KMS-11 (cell line): ENCODE results near the gene PXN.

Source experiments
- H2AFZ ChIP-seq: fragments of 200-600 bp; sonication (generic); 2 replicates; pipeline ENCODE4 v1.6.1; 2016; ENCODE audit warnings: antibody characterized with exemption, mixed run types, low read depth
- H3K27ac ChIP-seq: fragments of 200-600 bp; sonication (generic); 2 replicates; pipeline ENCODE4 v1.6.1; 2016; ENCODE audit warnings: mild to moderate bottlenecking, mixed run types
- H3K27me3 ChIP-seq: fragments of 200-600 bp; sonication (generic); 2 replicates; pipeline ENCODE4 v1.6.1; 2017; ENCODE audit warnings: mild to moderate bottlenecking, low read depth, mixed run types, moderate library complexity; ENCODE audit not compliant: insufficient read depth
- H3K36me3 ChIP-seq: fragments of 200-600 bp; sonication (generic); 2 replicates; pipeline ENCODE4 v1.6.1; 2017; ENCODE audit warnings: mild to moderate bottlenecking, mixed run types; ENCODE audit not compliant: insufficient read depth
- H3K4me1 ChIP-seq: fragments of 200-600 bp; sonication (generic); 2 replicates; pipeline ENCODE4 v1.6.1; 2016; ENCODE audit warnings: mild to moderate bottlenecking, low read depth, mixed run types; ENCODE audit not compliant: poor library complexity, severe bottlenecking
- H3K4me2 ChIP-seq: fragments of 200-600 bp; sonication (generic); 2 replicates; pipeline ENCODE4 v1.7.0; 2016; ENCODE audit warnings: mild to moderate bottlenecking, mixed run types
- H3K4me3 ChIP-seq: fragments of 200-600 bp; sonication (generic); IDR thresholded peaks from 2 replicates; pipeline ENCODE4 v1.6.1; 2017; ENCODE audit warnings: low read depth, low read length, mixed read lengths; ENCODE audit not compliant: insufficient read depth
- H3K79me2 ChIP-seq: fragments of 200-600 bp; sonication (generic); 2 replicates; pipeline ENCODE4 v1.6.1; 2016; ENCODE audit warnings: low read depth, mixed run types; ENCODE audit not compliant: insufficient read depth
- H3K9ac ChIP-seq: fragments of 200-600 bp; sonication (generic); 2 replicates; pipeline ENCODE4 v1.6.1; 2016; ENCODE audit warnings: mild to moderate bottlenecking, mixed run types
- H4K20me1 ChIP-seq: fragments of 200-600 bp; sonication (generic); 2 replicates; pipeline ENCODE4 v1.6.1; 2016; ENCODE audit warnings: mild to moderate bottlenecking, mixed run types; ENCODE audit not compliant: insufficient read depth
- CTCF ChIP-seq: fragments of 200-600 bp; sonication (generic); conservative IDR thresholded peaks from 2 replicates; pipeline ENCODE4 v1.6.1; 2017; ENCODE audit warnings: low read depth, mild to moderate bottlenecking, antibody characterized with exemption, low read length, moderate library complexity, mixed read lengths

The PXN gene

GRCh38 chr12:120265473-120266179, at the start of gene PXN:
Gene PXN (minus strand): TSS chr12:120265730. CDS start chr12:120265629, 101 bp downstream.
- Histone ChIP-seq H3K4me1 (no peaks in the 10 kb centered on the region), H3K4me3 (no peak within 1 kb of the TSS), H3K27ac (no peak within 1 kb of the TSS), H3K27me3 (no peaks in the 10 kb centered on the region), H3K36me3 (no peaks in the 10 kb centered on the region), H3K79me2 (no peaks in the 10 kb centered on the region), H4K20me1 (no peaks in the 10 kb centered on the region), H3K4me2 (peak within 1 kb of the TSS; percentile 36), H2AFZ (peak within 1 kb of the TSS; percentile 38), H3K9ac (peak within 1 kb of the TSS; percentile 44; the same call in 1 of the 2 replicates)
- peak; percentile 49 for TF ChIP-seq CTCF

- Histone ChIP-seq H3K4me1 (peaks cover 6% of the 10 kb centered on the region), H3K4me2 (no peak overlapping the region), H2AFZ (no peak overlapping the region), H4K20me1 (no peaks in the 10 kb centered on the region), H3K27ac (no peak overlapping the region), H3K79me2 (no peaks in the 10 kb centered on the region), H3K4me3 (no peak overlapping the region), H3K27me3 (no peaks in the 10 kb centered on the region), H3K36me3 (no peaks in the 10 kb centered on the region), H3K9ac (no peak overlapping the region)
- TF ChIP-seq CTCF: no peak
These were observed 48.7 kb upstream of the PXN start for GRCh38 chr12:120314220-120314619.

GRCh38 chr12:120301962-120302815, 36.7 kb upstream of the PXN start, which contains the start of gene SIRT4:
Gene SIRT4 (plus strand): TSS chr12:120302321. CDS start chr12:120303562, 1,241 bp downstream.
- TF ChIP-seq CTCF: peak; percentile 77
- Histone ChIP-seq H3K9ac (peak within 1 kb of the TSS; percentile 37; the same call in 1 of the 2 replicates), H3K4me2 (peak within 1 kb of the TSS; percentile 83; the same call in 1 of the 2 replicates), H2AFZ (peak within 1 kb of the TSS; percentile 85; the same call in 1 of the 2 replicates), H3K4me3 (no peak within 1 kb of the TSS), H3K79me2 (no peaks in the 10 kb centered on the region), H3K4me1 (no peaks in the 10 kb centered on the region), H3K36me3 (no peaks in the 10 kb centered on the region), H4K20me1 (no peaks in the 10 kb centered on the region), H3K27ac (no peak within 1 kb of the TSS), H3K27me3 (no peaks in the 10 kb centered on the region)

GRCh38 chr12:120292661-120293531, 27.4 kb upstream of the PXN start, which contains the start of gene RNU4-1:
Gene RNU4-1 (minus strand): TSS chr12:120293237.
- Histone ChIP-seq H3K4me3 (no peak within 1 kb of the TSS), H3K4me1 (no peaks in the 10 kb centered on the region), H3K4me2 (peak within 1 kb of the TSS; percentile 57), H3K27me3 (no peaks in the 10 kb centered on the region), H3K36me3 (no peaks in the 10 kb centered on the region), H2AFZ (peak within 1 kb of the TSS; percentile 66; the same call in 1 of the 2 replicates), H4K20me1 (no peaks in the 10 kb centered on the region), H3K9ac (peak within 1 kb of the TSS; percentile 92), H3K79me2 (no peaks in the 10 kb centered on the region), H3K27ac (peak within 1 kb of the TSS; percentile 99)
- TF ChIP-seq CTCF: no peak
